GM12875 (cell line): ENCODE data around the gene SRPK1.

ENCODE experiments used
- H3K4me3 ChIP-seq: one replicate; pipeline ENCODE4 v1.5.1; 2011; ENCODE audit warnings: low read depth, low read length, control low read depth
- TF ChIP-seq, protein P1 (sequence below): IDR thresholded peaks from 2 replicates; pipeline ENCODE4 v1.5.1; 2011; ENCODE audit warnings: low read depth, mild to moderate bottlenecking, control low read depth, inconsistent platforms, low read length, moderate library complexity, borderline replicate concordance; ENCODE audit not compliant: insufficient read depth

SRPK1 gene

DNA sequence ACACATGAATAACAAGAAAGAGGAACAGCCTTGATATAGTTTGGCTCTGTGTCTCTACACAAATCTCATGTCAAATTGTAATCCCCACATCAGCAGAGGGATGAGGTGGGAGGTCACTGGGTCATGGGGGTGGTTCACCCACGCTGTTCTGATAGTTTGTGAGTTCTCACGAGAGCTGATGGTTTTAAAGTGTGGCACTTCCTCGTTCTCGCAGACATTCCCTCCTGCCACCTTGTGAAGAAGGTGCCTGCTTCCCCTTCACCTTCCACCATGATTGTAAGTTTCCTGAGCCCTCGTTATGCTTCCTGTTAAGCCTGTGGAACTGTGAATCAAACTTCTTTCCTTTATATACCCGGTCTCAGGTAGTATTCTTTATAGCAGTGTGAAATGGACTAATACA lies 13.1 kb downstream of the SRPK1 start:
- TF ChIP-seq, protein P1, sequence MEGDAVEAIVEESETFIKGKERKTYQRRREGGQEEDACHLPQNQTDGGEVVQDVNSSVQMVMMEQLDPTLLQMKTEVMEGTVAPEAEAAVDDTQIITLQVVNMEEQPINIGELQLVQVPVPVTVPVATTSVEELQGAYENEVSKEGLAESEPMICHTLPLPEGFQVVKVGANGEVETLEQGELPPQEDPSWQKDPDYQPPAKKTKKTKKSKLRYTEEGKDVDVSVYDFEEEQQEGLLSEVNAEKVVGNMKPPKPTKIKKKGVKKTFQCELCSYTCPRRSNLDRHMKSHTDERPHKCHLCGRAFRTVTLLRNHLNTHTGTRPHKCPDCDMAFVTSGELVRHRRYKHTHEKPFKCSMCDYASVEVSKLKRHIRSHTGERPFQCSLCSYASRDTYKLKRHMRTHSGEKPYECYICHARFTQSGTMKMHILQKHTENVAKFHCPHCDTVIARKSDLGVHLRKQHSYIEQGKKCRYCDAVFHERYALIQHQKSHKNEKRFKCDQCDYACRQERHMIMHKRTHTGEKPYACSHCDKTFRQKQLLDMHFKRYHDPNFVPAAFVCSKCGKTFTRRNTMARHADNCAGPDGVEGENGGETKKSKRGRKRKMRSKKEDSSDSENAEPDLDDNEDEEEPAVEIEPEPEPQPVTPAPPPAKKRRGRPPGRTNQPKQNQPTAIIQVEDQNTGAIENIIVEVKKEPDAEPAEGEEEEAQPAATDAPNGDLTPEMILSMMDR, result no peak
- H3K4me3 ChIP-seq, result no peak overlapping the region

DNA sequence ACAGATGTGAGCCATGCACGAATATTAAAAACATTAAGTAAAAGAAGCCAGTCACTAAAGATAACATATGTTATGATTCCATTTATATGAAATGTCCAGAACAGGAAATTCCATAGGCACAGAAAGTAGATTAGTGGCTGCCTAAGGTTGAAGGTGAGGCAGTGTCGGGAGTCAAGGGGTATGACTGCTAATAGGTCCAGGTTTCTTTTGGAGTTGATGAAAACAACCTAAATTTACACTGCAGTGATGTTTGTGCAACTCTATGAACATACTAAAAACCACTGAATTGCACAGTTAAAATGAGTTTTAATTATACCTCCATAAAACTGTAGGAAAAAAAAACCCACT lies 14.4 kb downstream of the SRPK1 start:
- TF ChIP-seq, protein P1, result no peak

GRCh38 chr6:35905841-35906498 lies 14.9 kb downstream of the SRPK1 start:
- no peak overlapping the region for H3K4me3 ChIP-seq
- TF ChIP-seq, protein P1, result no peak

More for the DNA sequence above, 14.4 kb downstream of the SRPK1 start:
- H3K4me3 ChIP-seq, result no peak overlapping the region

GRCh38 chr6:35905141-35905785 lies 15.6 kb downstream of the SRPK1 start:
- TF ChIP-seq, protein P1, result no peak
- no peak overlapping the region for H3K4me3 ChIP-seq

DNA sequence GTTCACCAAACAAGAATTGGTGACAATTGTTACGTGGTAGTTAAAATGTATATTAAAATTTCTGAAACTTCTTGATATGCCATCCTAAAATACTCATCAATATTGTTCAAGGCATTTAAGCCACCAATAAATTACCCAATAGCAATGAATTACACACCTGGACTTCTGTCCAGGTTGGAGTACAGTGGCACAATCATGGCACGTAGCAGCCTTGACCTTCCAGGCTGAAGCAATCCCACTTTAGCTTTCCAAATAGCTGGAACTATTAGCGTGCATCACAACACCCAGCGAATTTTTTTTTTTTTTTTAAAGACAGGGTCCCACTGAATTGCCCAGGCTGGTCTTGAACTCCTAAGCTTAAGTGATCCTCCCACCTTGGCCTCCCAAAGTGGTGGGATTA lies 17.2 kb downstream of the SRPK1 start:
- no peak overlapping the region for H3K4me3 ChIP-seq
- TF ChIP-seq, protein P1, result no peak

DNA sequence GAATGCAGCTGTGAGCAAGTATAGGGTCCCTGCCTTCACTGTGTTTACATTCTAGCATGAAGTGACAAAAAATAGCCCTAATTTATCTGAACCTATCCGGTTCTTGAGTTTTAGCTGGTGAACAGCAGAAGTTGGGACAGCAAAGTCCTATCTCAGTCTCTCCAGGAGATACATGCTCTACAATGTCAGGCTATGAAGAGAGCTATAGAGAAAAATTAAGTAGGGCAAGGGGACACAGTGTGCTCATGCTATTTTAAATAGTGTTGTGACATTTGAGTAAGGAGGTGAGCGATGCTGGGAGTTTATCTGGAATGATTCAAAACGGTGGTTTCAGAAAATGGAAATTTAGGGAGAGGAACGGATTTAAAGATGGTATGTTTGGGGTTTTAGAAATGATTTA lies 20.4 kb downstream of the SRPK1 start:
- no peak overlapping the region for H3K4me3 ChIP-seq
- TF ChIP-seq, protein P1, result no peak

- no peak overlapping the region for H3K4me3 ChIP-seq
- TF ChIP-seq, protein P1, result no peak
These were observed 22.9 kb downstream of the SRPK1 start for GRCh38 chr6:35898003-35898402.
